Stimulated activated CD8-positive, alpha-beta memory T cell treated with anti-CD3 and anti-CD28 coated beads, Interleukin-7, amount 100 ng/mL, for 4 hours (primary cell): ENCODE data around the gene ATP11A.
"Not testable (repeated sequence)": the region's sequence is repeated elsewhere in the genome, so short reads cannot be mapped to it uniquely, and the experiment has no call there.

Experiments used
- DNase-seq, 2 donors: peaks; one replicate each; pipeline ENCODE4 v3.0.0-alpha.2; 2020; ENCODE audit warnings: low read depth in 2 of 2

ATP11A gene

GRCh38 chr13:112692586-112692985, 2.7 kb downstream of the ATP11A start:
- DNase-seq: no peak

DNA sequence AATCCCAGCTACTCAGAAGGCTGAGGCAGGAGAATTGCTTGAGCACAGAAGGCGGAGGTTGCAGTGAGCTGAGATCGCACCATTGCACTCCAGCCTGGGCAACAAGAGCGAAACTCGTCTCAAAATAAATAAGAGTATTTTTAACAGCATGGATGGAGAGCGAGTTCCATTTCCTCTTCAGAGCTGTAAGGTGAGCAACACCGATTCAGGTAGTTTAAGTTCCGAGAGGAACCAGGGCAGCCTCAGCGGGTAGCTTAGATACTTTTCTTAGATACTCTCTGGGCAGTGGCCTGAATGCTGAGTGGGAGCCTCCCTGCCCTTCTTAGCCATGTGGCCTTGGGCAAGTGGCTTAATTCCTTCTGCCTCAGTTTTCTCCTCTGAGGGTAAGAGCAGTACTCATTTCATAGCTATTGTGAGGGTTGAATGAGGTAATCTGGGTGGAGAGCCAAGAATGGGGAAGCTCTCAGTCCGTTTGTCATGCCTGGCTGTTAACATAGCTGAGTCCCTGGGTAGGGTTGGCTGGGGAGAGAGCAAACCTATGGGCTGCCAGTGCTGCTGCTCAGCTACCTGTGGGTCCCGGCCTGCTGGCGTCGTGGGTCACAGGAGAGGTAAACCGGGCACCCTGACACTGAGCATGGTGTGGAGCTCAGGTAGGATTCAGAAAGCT, 4.1 kb downstream of the ATP11A start:
- DNase-seq: no peak

DNA sequence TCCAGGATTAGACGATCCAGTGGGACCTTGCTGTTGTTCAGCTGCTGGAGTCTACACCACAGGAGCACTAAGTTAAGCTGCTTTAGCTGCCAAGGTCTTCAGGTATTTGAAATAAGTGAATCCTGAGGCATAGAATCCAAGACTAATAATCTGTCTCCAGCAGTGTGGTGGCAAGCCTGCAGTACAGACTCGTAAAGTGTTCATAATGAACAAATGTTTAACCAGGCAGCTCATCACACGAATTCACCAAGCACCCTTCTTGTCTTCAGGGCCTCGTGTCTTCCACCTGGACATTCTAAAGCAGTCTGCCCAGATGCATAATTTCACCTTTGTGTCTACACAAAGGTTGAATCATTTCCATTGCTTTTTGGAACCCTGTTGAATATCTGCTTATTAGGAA, 5.3 kb downstream of the ATP11A start:
- no peak for DNase-seq

GRCh38 chr13:112696001-112696868, 6.4 kb downstream of the ATP11A start:
- DNase-seq: no peak

GRCh38 chr13:112696869-112697465, 7.1 kb downstream of the ATP11A start:
- DNase-seq: no peak

DNA sequence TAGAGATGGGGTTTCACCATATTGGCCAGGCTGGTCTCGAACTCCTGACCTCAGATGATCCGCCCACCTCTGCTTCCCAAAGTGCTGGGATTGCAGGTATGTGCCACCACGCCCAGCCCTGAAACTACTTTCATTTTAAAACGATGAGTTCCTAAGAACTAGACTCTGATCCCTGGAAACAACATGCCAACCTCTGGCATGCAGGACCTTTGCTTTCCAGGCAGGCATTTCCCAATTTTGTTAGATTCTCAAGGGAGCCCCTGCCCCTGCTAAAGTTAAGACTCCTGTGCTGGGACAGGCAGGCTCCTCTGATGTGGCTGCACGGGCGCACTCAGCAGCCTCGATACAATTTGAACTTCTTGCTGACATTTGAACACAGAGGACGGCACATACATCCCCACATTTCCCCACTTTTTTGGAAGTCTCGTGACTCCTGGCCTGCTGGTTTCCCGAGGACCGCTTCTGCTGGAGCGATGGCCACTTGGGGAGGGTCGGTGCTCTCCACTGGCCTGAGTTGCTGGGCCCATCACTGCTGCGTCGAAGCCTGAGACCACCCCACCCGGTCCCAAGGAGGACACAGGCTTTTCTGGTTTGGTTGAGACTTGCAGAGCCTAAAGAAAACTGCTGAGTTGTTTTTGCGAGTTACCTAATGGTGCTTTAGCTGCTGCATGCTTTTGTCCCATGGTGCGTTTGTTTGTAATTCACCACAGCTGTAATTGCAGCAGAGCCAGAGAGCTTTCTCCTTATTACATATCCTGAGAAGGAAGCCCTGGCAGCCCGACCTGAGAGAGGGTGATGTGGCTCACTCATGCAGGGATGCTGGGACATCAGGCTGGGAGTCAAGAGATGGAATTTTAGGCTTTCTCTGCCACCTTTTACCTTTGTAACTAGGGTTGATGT, 8.2 kb downstream of the ATP11A start:
- DNase-seq: no peak

DNA sequence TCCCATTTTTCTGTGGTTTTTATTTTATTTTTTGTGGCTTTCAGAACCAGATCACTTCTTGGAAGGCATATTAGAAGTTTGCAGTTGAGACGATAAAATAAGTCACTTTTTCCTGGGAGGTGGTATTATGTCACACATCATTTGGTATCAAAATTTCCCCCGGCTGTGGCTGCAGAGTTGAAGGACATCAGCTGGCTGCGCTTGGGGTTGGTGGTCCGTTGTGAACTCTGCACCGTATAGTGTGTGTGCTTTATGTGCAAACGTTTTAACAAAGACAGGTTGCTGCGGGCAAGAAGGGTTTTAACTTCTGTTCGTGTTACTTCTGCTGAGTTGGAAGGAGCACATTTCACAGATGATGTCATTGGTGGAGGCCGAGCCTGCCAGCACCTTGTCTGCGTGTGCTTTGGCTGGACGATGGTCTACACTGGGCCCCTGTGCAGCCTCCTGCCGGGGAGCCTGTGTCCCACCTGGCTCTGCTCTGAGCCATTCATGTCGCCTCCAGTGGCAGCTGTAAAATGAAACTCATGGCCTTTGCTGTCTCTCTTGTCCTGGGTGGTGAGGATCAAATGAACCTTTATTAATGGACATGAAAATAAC, 9.6 kb downstream of the ATP11A start:
- no peak for DNase-seq

DNA sequence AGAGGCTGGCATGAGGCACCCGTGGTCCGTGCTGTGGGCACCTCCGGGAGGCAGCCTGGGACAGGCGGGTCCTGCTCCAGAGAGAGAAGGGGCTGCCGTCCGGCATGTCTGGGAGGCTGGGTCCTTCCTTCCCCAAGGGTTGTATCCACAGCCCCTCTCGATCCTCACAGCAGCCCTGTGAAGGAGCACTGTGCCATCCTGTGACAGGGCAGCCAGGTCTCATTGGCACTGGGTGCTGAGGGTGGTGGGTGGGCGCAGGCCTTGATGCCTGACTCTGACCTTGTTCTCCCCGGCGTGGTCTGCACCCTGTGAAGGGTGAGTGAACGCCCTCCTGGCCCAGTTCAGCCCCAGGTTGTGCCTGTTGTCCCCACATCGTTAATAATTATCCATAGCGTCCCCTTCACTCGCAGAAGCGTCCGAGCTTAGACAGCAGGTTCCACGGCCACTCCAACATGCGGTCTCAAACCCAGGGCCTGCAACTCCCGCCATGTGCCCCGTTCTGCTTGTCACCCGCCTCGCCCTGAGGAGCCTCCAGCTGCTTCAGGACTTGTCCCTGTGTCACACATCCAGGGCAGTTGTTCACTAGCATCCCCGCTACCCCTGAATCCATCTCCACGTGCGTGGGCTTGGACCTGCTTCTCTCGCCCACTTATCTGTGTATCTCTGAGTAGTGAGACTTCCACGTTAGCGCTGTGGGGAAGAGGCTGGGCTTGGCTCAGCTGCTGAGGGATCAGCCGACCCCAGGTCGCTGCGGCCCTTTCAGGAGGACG, 10.6 kb downstream of the ATP11A start:
- DNase-seq: no peak

- no peak for DNase-seq
Measured at GRCh38 chr13:112702341-112702985, 12.6 kb downstream of the ATP11A start.

DNA sequence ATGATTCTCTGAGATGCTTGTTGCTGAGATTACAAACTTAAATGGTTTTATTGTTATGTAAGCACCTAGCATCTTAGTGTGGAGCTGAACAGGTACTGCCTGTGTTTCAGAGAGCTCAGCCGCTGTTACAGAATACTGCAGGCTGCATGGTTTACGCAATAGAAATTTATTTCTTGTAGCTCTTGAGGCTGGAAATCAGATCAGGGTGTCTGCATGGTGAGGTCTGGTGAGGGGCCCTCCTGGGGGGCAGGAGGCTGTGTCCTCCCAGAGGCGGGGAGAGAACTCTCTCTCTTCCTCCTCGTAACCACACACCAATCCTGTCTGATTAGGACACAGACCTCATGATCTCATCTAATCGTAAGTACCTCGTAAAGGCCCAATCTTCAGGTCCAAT, 13.1 kb downstream of the ATP11A start:
- DNase-seq: no peak

DNA sequence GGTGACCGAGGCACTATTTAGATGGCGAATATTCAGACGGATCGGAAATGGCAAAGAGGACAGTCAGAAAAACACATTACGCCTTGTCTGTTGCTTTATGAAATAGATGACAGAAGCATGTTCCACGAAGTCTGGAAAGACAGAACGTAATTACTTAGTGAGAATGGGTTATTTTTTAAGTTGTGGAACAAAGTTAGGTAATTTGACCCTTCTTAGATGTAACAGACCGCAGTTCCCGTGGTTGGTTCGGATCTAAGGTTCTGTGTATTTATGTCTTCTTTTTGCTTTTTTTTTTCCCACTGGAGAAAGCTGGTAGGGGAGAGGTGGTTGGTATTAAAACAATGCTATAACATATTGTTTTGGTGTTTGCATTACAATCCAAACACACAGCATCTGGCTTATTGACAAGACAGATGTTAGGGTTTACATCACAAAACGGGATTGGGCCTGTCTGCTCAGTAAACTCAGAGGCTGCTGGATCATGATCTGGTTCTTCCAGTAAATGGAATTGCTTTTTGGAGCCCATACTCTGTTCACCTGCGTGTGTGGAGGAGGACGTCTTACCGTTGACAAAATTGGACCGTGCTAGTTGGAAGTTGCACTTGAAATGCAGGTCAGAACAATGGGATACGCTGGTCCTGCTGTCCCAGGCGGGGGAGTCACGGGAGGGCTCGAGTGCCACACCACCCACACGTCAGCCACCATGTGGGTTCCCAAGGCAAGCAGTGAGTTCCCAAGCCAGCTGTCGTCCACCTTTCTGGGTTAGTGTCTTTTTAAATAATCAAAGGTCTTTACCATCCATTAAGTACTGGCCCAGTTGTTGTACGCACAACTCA, 13.8 kb downstream of the ATP11A start:
- no peak for DNase-seq

GRCh38 chr13:112704308-112705145, 14.7 kb downstream of the ATP11A start:
- DNase-seq: no peak

GRCh38 chr13:112705286-112705685, 15.4 kb downstream of the ATP11A start:
- no peak for DNase-seq

DNA sequence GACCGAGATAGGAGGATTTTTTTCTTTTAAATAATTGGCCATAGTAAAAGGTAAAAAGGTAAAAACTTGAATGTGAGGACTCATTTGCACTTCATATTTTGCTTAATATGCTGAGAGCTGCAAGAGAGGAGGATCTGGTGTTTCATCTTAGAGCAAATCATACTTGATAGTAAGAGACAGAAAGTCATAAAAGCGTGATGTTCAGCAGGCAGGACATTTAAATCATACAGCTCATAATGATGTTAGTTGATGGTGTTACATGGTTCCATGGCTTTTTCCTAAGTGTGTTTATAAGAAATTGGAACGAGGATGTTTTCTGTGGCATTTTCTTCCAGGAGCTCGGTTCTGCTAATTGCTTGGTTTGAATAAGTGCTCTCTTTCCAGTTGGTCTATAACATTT, 16.3 kb downstream of the ATP11A start:
- no peak for DNase-seq

DNA sequence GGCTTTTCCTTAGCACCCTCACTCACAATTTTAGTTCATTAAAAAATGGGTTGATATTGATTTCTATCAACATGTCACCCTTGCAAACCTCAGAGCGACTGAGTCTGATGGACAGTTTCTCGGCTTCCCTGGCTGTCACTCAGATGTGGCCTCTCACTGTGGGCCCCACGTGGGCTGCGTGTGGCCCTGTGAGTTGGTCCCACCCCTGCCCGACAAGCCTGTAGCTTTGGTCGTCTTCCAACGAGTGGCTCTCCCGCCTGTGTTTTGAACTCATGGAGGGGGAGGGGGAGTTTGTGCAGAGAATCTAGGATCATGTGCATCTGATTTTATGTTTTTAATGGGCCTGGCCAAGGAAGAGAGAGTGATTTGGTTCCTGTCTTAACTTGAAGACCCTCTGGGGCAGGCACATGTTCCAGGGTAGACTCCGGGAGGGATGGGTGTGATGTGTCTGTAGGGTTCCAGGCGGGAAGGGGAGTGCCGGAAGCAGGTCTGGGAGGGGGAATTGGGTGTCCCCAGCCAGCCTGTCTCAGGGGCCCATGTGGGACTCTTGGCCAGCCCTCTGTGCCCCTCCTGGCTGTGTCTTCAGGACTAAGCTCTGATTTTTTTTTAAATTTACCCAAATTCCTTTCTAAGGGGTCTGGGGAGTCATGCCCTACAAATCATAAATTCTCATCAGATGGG, 18.9 kb downstream of the ATP11A start:
- no peak for DNase-seq

DNA sequence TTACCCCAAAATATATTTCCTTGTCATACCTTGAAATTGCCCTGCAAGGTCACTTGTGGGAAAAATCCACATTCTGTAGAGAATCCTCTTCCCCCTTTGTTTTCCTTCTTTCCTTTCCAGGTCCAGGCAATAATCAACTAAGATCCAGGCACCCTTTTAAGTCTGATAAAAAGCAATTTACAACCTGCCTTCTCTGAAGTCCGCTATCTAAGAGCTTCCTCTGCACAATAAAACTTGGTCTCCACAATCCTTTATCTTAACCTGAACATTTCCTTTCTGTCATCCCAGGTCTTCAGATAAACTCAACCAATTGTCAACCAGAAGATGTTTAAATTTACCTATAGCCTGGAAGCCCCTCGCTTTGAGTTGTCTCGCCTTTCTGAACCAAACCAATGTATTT, 19.5 kb downstream of the ATP11A start:
- not testable (repeated sequence) for DNase-seq
